Lower lobe of right lung (tissue), 2 donors: ENCODE results near the gene RTN4RL1. TPM values are rescaled to one million over a fixed set of nuclear protein-coding genes. Genes with fewer than 3 reads are reported as not detected.

Source experiments
- ATAC-seq, 2 donors: fragments of 200-7000 bp; cut with Tn5 transposase; one replicate each; pipeline ENCODE4 v1.9.1; 2020 to 2022; ENCODE audit warnings: mild to moderate bottlenecking in 2 of 2, moderate library complexity in 2 of 2
- DNase-seq: peaks from one replicate; pipeline ENCODE4 v3.0.0-alpha.2; 2020
- H3K27ac ChIP-seq: fragments of 200-600 bp; one replicate; pipeline ENCODE4 v1.8.0; 2022
- H3K27me3 ChIP-seq: fragments of 200-600 bp; one replicate; pipeline ENCODE4 v1.8.0; 2022; ENCODE audit warnings: low read depth
- H3K36me3 ChIP-seq: fragments of 200-600 bp; one replicate; pipeline ENCODE4 v1.8.0; 2022; ENCODE audit warnings: mild to moderate bottlenecking
- H3K4me1 ChIP-seq: fragments of 200-600 bp; one replicate; pipeline ENCODE4 v1.8.0; 2022
- H3K4me3 ChIP-seq: fragments of 200-600 bp; one replicate; pipeline ENCODE4 v1.8.0; 2022; ENCODE audit warnings: mild to moderate bottlenecking
- H3K9me3 ChIP-seq: fragments of 200-600 bp; one replicate; pipeline ENCODE4 v1.8.0; 2022
- intact Hi-C: fragments of 100-400 bp; cut with DNase I; formaldehyde crosslinking; loops from one replicate; pipeline ENCODE4 v1.11.0; 2022
- long read RNA-seq: library from polyadenylated mRNA; unstranded; transcript quantifications from one replicate; pipeline ENCODE4 v2.0.0, GENCODE V29; 2021
- total RNA-seq: library from RNA; stranded (reverse); fragmentation: NEBNext Ultra II Directional; extraction: Animal tissue kit (Norgen Biotek cat#: 25700); gene quantifications from one replicate; pipeline ENCODE4 v1.2.1, GENCODE V29; 2021
- TF ChIP-seq, protein P1 (sequence below): fragments of 200-600 bp; IDR thresholded peaks from one replicate; pipeline ENCODE4 v1.8.0; 2022; ENCODE audit warnings: antibody characterized with exemption, mild to moderate bottlenecking
- donor health status: DM: no; HTN: yes; CAD: no; lungs with severe emphysema.

The RTN4RL1 gene
- 5.8 TPM for total RNA-seq
- long read RNA-seq, transcript RTN4RL1-201 (2 exons, 3,625 nt): major isoform, 11 of 24 reads
- long read RNA-seq, partial matches to known transcripts: 0 of 24 reads
- long read RNA-seq, other reads (novel, unspliced or antisense): 13 of 24 reads

GRCh38 chr17:2025220-2025621 is at the start of gene RTN4RL1:
Gene RTN4RL1 (minus strand): TSS chr17:2025334. CDS start chr17:2024865, 469 bp downstream.
- H3K27ac ChIP-seq: peak within 1 kb of the TSS; percentile 60
- TF ChIP-seq, protein P1, sequence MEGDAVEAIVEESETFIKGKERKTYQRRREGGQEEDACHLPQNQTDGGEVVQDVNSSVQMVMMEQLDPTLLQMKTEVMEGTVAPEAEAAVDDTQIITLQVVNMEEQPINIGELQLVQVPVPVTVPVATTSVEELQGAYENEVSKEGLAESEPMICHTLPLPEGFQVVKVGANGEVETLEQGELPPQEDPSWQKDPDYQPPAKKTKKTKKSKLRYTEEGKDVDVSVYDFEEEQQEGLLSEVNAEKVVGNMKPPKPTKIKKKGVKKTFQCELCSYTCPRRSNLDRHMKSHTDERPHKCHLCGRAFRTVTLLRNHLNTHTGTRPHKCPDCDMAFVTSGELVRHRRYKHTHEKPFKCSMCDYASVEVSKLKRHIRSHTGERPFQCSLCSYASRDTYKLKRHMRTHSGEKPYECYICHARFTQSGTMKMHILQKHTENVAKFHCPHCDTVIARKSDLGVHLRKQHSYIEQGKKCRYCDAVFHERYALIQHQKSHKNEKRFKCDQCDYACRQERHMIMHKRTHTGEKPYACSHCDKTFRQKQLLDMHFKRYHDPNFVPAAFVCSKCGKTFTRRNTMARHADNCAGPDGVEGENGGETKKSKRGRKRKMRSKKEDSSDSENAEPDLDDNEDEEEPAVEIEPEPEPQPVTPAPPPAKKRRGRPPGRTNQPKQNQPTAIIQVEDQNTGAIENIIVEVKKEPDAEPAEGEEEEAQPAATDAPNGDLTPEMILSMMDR: no peak
- H3K36me3 ChIP-seq: no peaks in the 10 kb centered on the region
- H3K4me3 ChIP-seq: peak within 1 kb of the TSS; percentile 64
- H3K4me1 ChIP-seq: peaks cover 36% of the 10 kb centered on the region
- intact Hi-C loops: no loop called here
- H3K9me3 ChIP-seq: no peaks in the 10 kb centered on the region
- peaks cover 65% of the 10 kb centered on the region for H3K27me3 ChIP-seq
- peak; percentile 84 for DNase-seq
- peak; percentile 65 to 71 for ATAC-seq

DNA sequence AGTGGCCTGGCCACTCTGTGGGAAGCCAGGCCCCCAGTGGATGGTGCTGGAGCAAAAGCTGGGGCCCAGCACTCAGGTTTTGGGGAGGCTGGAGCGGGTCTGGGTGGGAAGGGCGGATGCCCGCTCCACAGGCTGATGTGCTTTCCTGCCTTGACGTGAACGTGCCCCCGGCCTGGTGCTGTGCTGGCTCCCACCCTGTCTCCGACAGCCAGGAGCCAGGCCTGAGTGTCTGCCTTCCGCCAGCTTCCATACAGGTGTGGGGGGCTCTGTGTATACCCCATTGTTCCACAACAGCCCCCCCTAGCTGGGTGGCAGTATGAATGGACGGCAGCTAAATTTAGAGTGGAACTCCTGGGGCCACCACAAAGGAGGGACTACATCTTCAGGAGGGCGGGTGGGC is 49.8 kb upstream of the RTN4RL1 start:
- DNase-seq (no peak), ATAC-seq (no peak)
- peak overlapping the region; percentile 79 for H3K27ac ChIP-seq
- H3K9me3 ChIP-seq: no peaks in the 10 kb centered on the region
- TF ChIP-seq, protein P1: no peak
- H3K4me3 ChIP-seq: no peak overlapping the region
- intact Hi-C loops: no loop called here
- no peaks in the 10 kb centered on the region for H3K27me3 ChIP-seq
- H3K4me1 ChIP-seq: peaks cover 55% of the 10 kb centered on the region
- peaks cover 32% of the 10 kb centered on the region for H3K36me3 ChIP-seq

- intact Hi-C loops: no loop called here
- peak overlapping the region; percentile 86 for H3K27ac ChIP-seq
- H3K36me3 ChIP-seq: peaks cover 17% of the 10 kb centered on the region
- H3K27me3 ChIP-seq: no peaks in the 10 kb centered on the region
- no peaks in the 10 kb centered on the region for H3K9me3 ChIP-seq
- DNase-seq: peak; percentile 63
- H3K4me1 ChIP-seq: peaks cover 77% of the 10 kb centered on the region
- TF ChIP-seq, protein P1: no peak
- H3K4me3 ChIP-seq: no peak overlapping the region
- peak; percentile 52 to 66 for ATAC-seq
These were observed 46.5 kb upstream of the RTN4RL1 start for GRCh38 chr17:2071455-2072281.

DNA sequence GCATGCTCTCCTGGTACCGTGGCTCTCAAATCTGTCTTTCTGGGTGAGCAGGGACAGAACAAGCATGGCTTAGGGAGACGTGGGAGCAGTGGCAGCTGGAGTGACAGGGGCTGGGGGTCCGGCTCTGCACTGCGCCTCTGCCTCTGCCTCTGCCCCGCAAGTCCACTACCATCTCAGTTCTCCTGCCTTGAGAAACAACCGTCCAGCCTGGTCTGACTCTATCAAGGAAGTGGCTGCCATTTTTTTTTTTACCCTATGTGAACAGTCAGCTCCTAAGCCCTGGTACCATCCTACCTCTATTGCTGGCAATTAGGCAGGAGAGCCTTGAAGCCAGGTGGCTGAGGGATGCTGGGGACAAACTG is 45.9 kb upstream of the RTN4RL1 start:
- DNase-seq: no peak
- TF ChIP-seq, protein P1: no peak
- Histone ChIP-seq H3K27ac (peak overlapping the region; percentile 86), H3K36me3 (peaks cover 13% of the 10 kb centered on the region), H3K4me1 (peaks cover 72% of the 10 kb centered on the region), H3K27me3 (no peaks in the 10 kb centered on the region), H3K9me3 (no peaks in the 10 kb centered on the region), H3K4me3 (no peak overlapping the region)
- intact Hi-C loops: no loop called here
- ATAC-seq: no peak

DNA sequence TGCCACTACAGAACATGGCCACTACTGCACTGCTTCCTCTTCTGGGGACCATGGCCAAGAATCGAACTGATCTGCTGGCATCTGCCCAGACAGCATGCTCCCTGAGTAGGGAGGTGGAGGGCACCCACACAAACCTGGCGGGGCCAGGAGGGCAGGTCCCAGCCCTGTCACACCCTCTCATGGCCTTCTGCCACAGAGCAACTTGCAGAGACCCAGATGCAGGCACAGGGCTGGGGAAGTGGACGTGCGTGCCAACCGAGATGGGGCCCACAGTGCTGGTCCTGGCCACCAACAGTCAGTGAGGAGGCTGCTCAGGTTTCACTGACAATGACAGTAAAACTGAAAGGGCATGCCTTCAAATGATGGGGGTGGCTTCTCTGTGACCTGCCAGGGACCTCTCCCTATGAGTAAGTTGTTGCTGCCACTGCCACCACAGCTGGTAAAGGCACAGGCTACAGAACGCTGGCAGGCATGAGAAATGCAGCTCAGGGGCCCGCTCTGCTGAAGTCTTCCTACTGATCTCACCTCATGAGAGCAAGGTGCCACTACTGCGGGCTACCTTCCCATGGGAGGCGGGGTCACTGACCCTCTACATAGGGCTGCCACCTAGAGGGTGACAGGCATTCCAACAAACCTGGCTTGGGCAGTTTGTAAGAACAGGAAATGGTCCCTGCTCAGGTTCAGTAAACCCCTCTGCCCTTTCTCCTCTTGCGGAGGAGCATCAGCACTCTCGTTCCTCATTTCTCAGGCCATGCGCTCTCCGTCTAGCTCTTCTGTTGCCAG is 45.3 kb upstream of the RTN4RL1 start:
- DNase-seq (no peak), ATAC-seq (no peak)
- Histone ChIP-seq H3K4me3 (no peak overlapping the region), H3K27me3 (no peaks in the 10 kb centered on the region), H3K9me3 (no peaks in the 10 kb centered on the region), H3K4me1 (peaks cover 66% of the 10 kb centered on the region), H3K27ac (peak overlapping the region; percentile 86), H3K36me3 (peaks cover 18% of the 10 kb centered on the region)
- TF ChIP-seq, protein P1: no peak
- intact Hi-C loops: no loop called here
